ENCODE measurements around the gene SKI.

The SKI gene

GRCh38 chr1:2195785-2196184, 32.3 kb upstream of the SKI start:
- H3K27ac ChIP-seq, result no peak overlapping the region
- H3K4me3 ChIP-seq (ENCODE audit: low read depth, low read length), result no peak overlapping the region
- no peaks in the 10 kb centered on the region for H3K36me3 ChIP-seq (replicated peaks)
- H3K27me3 ChIP-seq (replicated peaks), result no peaks in the 10 kb centered on the region
- in situ Hi-C loops (cut with HindIII; ENCODE audit: low pct_ligation_motif_present, low sequenced_read_pairs), result loop anchor here (10.0 kb wide), 1 partner anchor 159 kb away; no protein-coding TSS in a partner anchor
- DNase-seq, result no peak
- TF ChIP-seq, protein P1, sequence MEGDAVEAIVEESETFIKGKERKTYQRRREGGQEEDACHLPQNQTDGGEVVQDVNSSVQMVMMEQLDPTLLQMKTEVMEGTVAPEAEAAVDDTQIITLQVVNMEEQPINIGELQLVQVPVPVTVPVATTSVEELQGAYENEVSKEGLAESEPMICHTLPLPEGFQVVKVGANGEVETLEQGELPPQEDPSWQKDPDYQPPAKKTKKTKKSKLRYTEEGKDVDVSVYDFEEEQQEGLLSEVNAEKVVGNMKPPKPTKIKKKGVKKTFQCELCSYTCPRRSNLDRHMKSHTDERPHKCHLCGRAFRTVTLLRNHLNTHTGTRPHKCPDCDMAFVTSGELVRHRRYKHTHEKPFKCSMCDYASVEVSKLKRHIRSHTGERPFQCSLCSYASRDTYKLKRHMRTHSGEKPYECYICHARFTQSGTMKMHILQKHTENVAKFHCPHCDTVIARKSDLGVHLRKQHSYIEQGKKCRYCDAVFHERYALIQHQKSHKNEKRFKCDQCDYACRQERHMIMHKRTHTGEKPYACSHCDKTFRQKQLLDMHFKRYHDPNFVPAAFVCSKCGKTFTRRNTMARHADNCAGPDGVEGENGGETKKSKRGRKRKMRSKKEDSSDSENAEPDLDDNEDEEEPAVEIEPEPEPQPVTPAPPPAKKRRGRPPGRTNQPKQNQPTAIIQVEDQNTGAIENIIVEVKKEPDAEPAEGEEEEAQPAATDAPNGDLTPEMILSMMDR (IDR thresholded peaks at IDR 0.05; ENCODE audit: low read depth, low read length, missing control alignments), result no peak

GRCh38 chr1:2196901-2197638, 31.0 kb upstream of the SKI start:
- in situ Hi-C loops (cut with HindIII; ENCODE audit: low pct_ligation_motif_present, low sequenced_read_pairs), result loop anchor here (10.0 kb wide), 1 partner anchor 158 kb away; no protein-coding TSS in a partner anchor
- Histone ChIP-seq H3K36me3 (replicated peaks) (no peaks in the 10 kb centered on the region), H3K27me3 (replicated peaks) (no peaks in the 10 kb centered on the region), H3K27ac (no peak overlapping the region), H3K4me3 (ENCODE audit: low read depth, low read length) (no peak overlapping the region)
- TF ChIP-seq, protein P1 (IDR thresholded peaks at IDR 0.05; ENCODE audit: low read depth, low read length, missing control alignments), result no peak
- DNase-seq, result no peak

GRCh38 chr1:2197707-2198165, 30.4 kb upstream of the SKI start:
- no peaks in the 10 kb centered on the region for H3K36me3 ChIP-seq (replicated peaks)
- no peak overlapping the region for H3K27ac ChIP-seq
- TF ChIP-seq, protein P1 (IDR thresholded peaks at IDR 0.05; ENCODE audit: low read depth, low read length, missing control alignments), result no peak
- H3K4me3 ChIP-seq (ENCODE audit: low read depth, low read length), result no peak overlapping the region
- DNase-seq, result no peak
- in situ Hi-C loops (cut with HindIII; ENCODE audit: low pct_ligation_motif_present, low sequenced_read_pairs), result loop anchor here (10.0 kb wide), 1 partner anchor 157 kb away; no protein-coding TSS in a partner anchor
- H3K27me3 ChIP-seq (replicated peaks), result no peaks in the 10 kb centered on the region

DNA sequence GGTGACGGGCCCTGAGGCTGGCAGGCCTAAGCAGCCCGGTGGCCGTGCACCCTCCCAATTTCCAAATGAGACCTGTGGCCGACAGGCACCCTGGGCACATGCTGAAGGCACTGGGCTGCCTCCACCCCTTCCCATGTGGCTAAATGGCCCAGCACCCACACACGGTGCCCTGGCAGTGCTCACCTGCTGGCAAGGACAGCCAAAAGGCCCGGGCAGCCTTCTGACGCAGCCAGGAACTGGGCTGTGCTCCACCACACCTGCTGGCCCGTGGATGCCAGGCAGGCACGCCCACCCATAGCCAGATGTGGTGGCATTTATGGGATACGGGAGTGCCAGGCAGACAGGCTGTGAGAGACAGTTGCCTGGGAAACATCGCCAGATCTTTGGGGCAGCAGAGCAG, 29.5 kb upstream of the SKI start:
- no peaks in the 10 kb centered on the region for H3K36me3 ChIP-seq (replicated peaks)
- no peaks in the 10 kb centered on the region for H3K27me3 ChIP-seq (replicated peaks)
- in situ Hi-C loops (cut with HindIII; ENCODE audit: low pct_ligation_motif_present, low sequenced_read_pairs), result loop anchor here (10.0 kb wide), 1 partner anchor 156 kb away; no protein-coding TSS in a partner anchor
- H3K4me3 ChIP-seq (ENCODE audit: low read depth, low read length), result no peak overlapping the region
- TF ChIP-seq, protein P1 (IDR thresholded peaks at IDR 0.05; ENCODE audit: low read depth, low read length, missing control alignments), result no peak
- H3K27ac ChIP-seq, result peak overlapping the region; percentile 37
- no peak for DNase-seq

DNA sequence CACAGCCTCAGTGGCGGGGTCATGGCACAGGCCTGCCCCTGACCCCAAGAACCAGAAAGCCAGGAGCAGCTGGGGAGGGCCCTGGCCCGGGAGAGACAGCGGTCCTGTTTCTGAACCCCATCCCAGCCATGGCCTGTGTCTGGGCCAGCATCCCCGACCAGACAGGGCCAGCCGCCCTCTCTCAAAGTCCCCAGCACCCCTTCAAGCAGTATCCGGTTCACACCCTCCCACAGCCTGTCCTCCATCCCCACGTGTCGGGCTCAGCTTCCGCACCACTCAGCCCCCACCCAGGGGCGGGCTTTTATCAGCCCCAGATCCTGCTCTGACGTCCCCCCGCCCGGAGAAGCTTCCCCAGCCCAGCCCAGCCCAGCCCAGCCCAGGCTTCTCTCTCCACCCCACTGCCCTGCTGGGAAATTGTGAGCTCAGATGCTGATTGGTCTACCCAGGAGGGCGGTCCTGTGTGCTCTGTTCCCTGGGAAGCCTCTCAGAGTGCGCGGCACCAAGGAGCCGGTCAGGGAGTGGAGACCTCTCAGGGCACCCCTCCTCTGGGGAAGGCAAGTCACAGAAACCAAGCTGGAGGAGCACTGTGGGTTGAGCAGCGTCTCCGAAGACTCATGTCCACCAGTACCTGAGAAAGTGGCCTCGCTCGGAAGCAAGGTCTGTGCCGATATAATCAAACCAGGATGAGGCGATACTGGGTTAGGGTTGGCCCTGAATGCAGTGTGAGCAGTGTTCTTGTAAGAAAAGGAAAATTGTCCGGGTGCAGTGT, 28.9 kb upstream of the SKI start:
- in situ Hi-C loops (cut with HindIII; ENCODE audit: low pct_ligation_motif_present, low sequenced_read_pairs), result loop anchor here (10.0 kb wide), 1 partner anchor 156 kb away; no protein-coding TSS in a partner anchor
- Histone ChIP-seq H3K4me3 (ENCODE audit: low read depth, low read length) (peak overlapping the region; percentile 63), H3K27ac (peak overlapping the region; percentile 37), H3K27me3 (replicated peaks) (no peaks in the 10 kb centered on the region), H3K36me3 (replicated peaks) (no peaks in the 10 kb centered on the region)
- TF ChIP-seq, protein P1 (IDR thresholded peaks at IDR 0.05; ENCODE audit: low read depth, low read length, missing control alignments), result peak; percentile 29
- peak; percentile 86 for DNase-seq
